Gastroesophageal sphincter (tissue), 2 donors: ENCODE results near the gene NPR1.

Source experiments
- EP300 ChIP-seq: sonication (generic); formaldehyde crosslinking; IDR thresholded peaks from one replicate; pipeline ENCODE4 v1.6.1; 2017; ENCODE audit warnings: antibody characterized with exemption, mild to moderate bottlenecking
- POLR2A ChIP-seq, 2 donors: fragments of 450-650 bp; IDR thresholded peaks; one replicate each; pipeline ENCODE4 v1.6.1; 2017; ENCODE audit warnings: antibody characterized with exemption in 2 of 2, mild to moderate bottlenecking in 2 of 2, moderate library complexity in 1 of 2

DNA sequence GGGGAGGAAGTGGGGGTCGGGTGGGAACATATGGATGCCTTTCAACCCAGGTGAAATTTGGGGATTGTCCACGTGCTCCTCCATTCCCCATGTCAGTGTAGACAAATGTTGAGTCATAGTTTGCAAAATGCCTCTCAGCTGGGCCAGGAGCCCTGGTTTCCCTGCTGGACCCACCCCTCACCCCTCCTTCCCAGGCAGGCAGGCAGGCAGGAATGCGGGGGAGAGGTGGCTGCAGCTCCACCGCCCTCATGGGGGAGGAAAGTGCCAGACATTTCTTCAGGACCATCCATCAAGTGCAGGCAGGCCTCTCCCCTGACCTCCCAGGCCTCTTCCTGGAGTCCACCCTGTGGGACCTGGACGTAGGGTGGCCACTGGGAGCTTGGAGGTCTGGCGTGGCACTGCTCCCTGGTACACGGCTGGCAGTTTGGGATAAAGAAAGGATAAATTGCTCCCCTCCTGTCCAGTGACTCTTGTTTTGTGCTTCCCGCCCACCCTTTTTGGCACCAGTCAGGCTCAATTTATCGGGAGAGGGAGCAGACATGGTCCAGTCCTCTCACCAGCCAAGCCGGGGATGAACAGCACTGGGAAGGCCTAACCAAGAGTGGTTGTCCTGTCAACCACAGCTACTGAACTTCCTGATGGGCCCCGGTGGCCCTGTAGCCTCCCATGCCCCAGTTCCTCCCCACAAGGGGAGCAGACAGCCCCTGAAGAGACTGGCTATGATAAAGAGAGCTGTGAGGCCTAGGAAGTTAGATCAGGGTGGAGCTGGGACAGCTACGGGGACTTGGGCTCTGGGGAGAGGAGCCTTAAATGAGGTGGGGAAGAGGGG lies 18.9 kb downstream of the NPR1 start:
- TF ChIP-seq EP300 (no peak), POLR2A (IDR thresholded peaks at IDR 0.05) (no peak)
